RWPE2 (cell line): ENCODE data around the gene UBASH3B.

Source experiments
- ATAC-seq: fragments of 200-7000 bp; cut with Tn5 transposase; 3 replicates; pipeline ENCODE4 v1.9.1; 2021; ENCODE audit warnings: low read depth
- DNase-seq: peaks from one replicate; pipeline ENCODE4 v3.0.0-alpha.2; 2020; ENCODE audit warnings: low spot score
- H3K27ac ChIP-seq: fragments of 450-650 bp; 2 replicates; pipeline ENCODE4 v1.5.1; 2017; ENCODE audit warnings: mild to moderate bottlenecking; ENCODE audit not compliant: poor library complexity, severe bottlenecking
- H3K27me3 ChIP-seq: fragments of 250-450 bp; sonication (Bioruptor Pico); 2 replicates; pipeline ENCODE4 v1.5.1; 2021; ENCODE audit warnings: mild to moderate bottlenecking, moderate library complexity; ENCODE audit not compliant: insufficient read depth, poor library complexity, severe bottlenecking
- H3K36me3 ChIP-seq: fragments of 250-450 bp; sonication (Bioruptor Pico); 2 replicates; pipeline ENCODE4 v1.5.1; 2020; ENCODE audit warnings: low read depth, mild to moderate bottlenecking, moderate library complexity
- H3K4me1 ChIP-seq: fragments of 250-450 bp; sonication (Bioruptor Pico); 2 replicates; pipeline ENCODE4 v1.5.1; 2021; ENCODE audit warnings: mild to moderate bottlenecking, moderate library complexity; ENCODE audit not compliant: insufficient read depth, poor library complexity, severe bottlenecking
- H3K4me3 ChIP-seq: fragments of 250-450 bp; sonication (Bioruptor Pico); 2 replicates; pipeline ENCODE4 v1.5.1; 2021; ENCODE audit warnings: mild to moderate bottlenecking, moderate library complexity; ENCODE audit not compliant: severe bottlenecking
- H3K9me3 ChIP-seq: fragments of 250-450 bp; sonication (Bioruptor Pico); 2 replicates; pipeline ENCODE4 v1.5.1; 2021; ENCODE audit warnings: mild to moderate bottlenecking, moderate library complexity; ENCODE audit not compliant: severe bottlenecking
- CTCF ChIP-seq: fragments of 450-650 bp; IDR thresholded peaks from one replicate; pipeline ENCODE4 v1.5.1; 2017; ENCODE audit warnings: mild to moderate bottlenecking, moderate library complexity; ENCODE audit not compliant: poor library complexity, severe bottlenecking

The UBASH3B gene

GRCh38 chr11:122758339-122758738 lies 102.8 kb downstream of the UBASH3B start:
- ATAC-seq = no peak
- H3K4me3 ChIP-seq = no peak overlapping the region
- TF ChIP-seq CTCF = no peak
- no peak for DNase-seq
- no peaks in the 10 kb centered on the region for H3K27me3 ChIP-seq
- no peaks in the 10 kb centered on the region for H3K36me3 ChIP-seq
- peaks cover 3% of the 10 kb centered on the region for H3K4me1 ChIP-seq
- no peaks in the 10 kb centered on the region for H3K9me3 ChIP-seq
- H3K27ac ChIP-seq = no peak overlapping the region

- Histone ChIP-seq H3K27me3 (no peaks in the 10 kb centered on the region), H3K36me3 (no peaks in the 10 kb centered on the region), H3K9me3 (no peaks in the 10 kb centered on the region), H3K4me3 (no peak overlapping the region), H3K27ac (no peak overlapping the region), H3K4me1 (peaks cover 3% of the 10 kb centered on the region)
- DNase-seq (no peak), ATAC-seq (peak; percentile 46; the same call in 2 of the 3 replicates)
- TF ChIP-seq CTCF = no peak
Measured at GRCh38 chr11:122758974-122759373, 103.5 kb downstream of the UBASH3B start.

GRCh38 chr11:122763108-122763507 lies 107.6 kb downstream of the UBASH3B start:
- no peaks in the 10 kb centered on the region for H3K36me3 ChIP-seq
- TF ChIP-seq CTCF = no peak
- no peak for ATAC-seq
- no peaks in the 10 kb centered on the region for H3K27me3 ChIP-seq
- H3K9me3 ChIP-seq = no peaks in the 10 kb centered on the region
- H3K4me1 ChIP-seq = peaks cover 18% of the 10 kb centered on the region
- DNase-seq = no peak
- H3K27ac ChIP-seq = no peak overlapping the region
- no peak overlapping the region for H3K4me3 ChIP-seq

GRCh38 chr11:122764371-122765090 lies 109.0 kb downstream of the UBASH3B start:
- no peak for ATAC-seq
- TF ChIP-seq CTCF = no peak
- Histone ChIP-seq H3K27me3 (no peaks in the 10 kb centered on the region), H3K27ac (peak overlapping the region; percentile 7), H3K4me1 (peaks cover 15% of the 10 kb centered on the region), H3K9me3 (no peaks in the 10 kb centered on the region), H3K36me3 (no peaks in the 10 kb centered on the region), H3K4me3 (no peak overlapping the region)
- DNase-seq = no peak

- peak overlapping the region; percentile 7 for H3K27ac ChIP-seq
- ATAC-seq (peak; percentile 58; the same call in 2 of the 3 replicates), DNase-seq (no peak)
- no peaks in the 10 kb centered on the region for H3K36me3 ChIP-seq
- no peak overlapping the region for H3K4me3 ChIP-seq
- no peaks in the 10 kb centered on the region for H3K27me3 ChIP-seq
- peaks cover 15% of the 10 kb centered on the region for H3K4me1 ChIP-seq
- TF ChIP-seq CTCF = no peak
- H3K9me3 ChIP-seq = no peaks in the 10 kb centered on the region
Measured at GRCh38 chr11:122765487-122766131, 110.1 kb downstream of the UBASH3B start.
